ENCODE measurements around the gene MAPK7. TPM values are rescaled to one million over a fixed set of nuclear protein-coding genes. Genes with fewer than 3 reads are reported as not detected.

The MAPK7 gene
- total RNA-seq, 4 donors from 2014 or later, result 29.5 to 62.4 (median 39.3) TPM

DNA sequence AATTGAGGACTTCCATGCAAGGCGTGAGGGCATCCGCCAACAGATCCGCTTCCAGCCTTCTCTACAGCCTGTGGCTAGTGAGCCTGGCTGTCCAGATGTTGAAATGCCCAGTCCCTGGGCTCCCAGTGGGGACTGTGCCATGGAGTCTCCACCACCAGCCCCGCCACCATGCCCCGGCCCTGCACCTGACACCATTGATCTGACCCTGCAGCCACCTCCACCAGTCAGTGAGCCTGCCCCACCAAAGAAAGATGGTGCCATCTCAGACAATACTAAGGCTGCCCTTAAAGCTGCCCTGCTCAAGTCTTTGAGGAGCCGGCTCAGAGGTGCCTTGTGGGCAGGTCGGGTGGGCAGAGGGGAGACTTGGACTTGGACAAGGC is 3.1 kb downstream of the MAPK7 start:
- Histone ChIP-seq H3K4me3 (no peak overlapping the region), H3K36me3 (peaks cover 2 to 53% (median 30%) of the 10 kb centered on the region in 3 donors), H3K27ac (peak overlapping the region in 2 of 4 donors; percentile 33 to 94), H3K9me3 (no peaks in the 10 kb centered on the region), H3K27me3 (no peaks in the 10 kb centered on the region), H3K4me1 (peaks cover 0 to 80% (median 38%) of the 10 kb centered on the region in 4 donors)
- TF ChIP-seq POLR2A (IDR thresholded peaks at IDR 0.05), result no peak
- no peak for TF ChIP-seq EP300 (IDR thresholded peaks at IDR 0.05)
- TF ChIP-seq CTCF (IDR thresholded peaks at IDR 0.05), result no peak
- WGBS, 2 donors, result 80 to 92% methylated on average over 7 of the region's 7 CpGs
- DNase-seq (ENCODE audit: low spot score in 2 of 2), result no peak

DNA sequence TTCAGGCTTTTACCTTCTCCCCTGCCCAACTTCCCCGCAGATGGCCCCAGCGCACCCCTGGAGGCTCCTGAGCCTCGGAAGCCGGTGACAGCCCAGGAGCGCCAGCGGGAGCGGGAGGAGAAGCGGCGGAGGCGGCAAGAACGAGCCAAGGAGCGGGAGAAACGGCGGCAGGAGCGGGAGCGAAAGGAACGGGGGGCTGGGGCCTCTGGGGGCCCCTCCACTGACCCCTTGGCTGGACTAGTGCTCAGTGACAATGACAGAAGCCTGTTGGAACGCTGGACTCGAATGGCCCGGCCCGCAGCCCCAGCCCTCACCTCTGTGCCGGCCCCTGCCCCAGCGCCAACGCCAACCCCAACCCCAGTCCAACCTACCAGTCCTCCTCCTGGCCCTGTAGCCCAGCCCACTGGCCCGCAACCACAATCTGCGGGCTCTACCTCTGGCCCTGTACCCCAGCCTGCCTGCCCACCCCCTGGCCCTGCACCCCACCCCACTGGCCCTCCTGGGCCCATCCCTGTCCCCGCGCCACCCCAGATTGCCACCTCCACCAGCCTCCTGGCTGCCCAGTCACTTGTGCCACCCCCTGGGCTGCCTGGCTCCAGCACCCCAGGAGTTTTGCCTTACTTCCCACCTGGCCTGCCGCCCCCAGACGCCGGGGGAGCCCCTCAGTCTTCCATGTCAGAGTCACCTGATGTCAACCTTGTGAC is 3.6 kb downstream of the MAPK7 start:
- TF ChIP-seq POLR2A (IDR thresholded peaks at IDR 0.05), result no peak
- TF ChIP-seq EP300 (IDR thresholded peaks at IDR 0.05), result no peak
- TF ChIP-seq CTCF (IDR thresholded peaks at IDR 0.05), result no peak
- Histone ChIP-seq H3K27ac (peak overlapping the region in 3 of 4 donors; percentile 6 to 94 (median 33)), H3K36me3 (peaks cover 2 to 53% (median 30%) of the 10 kb centered on the region in 3 donors), H3K27me3 (no peaks in the 10 kb centered on the region), H3K4me1 (peaks cover 0 to 82% (median 41%) of the 10 kb centered on the region in 4 donors), H3K9me3 (no peaks in the 10 kb centered on the region), H3K4me3 (no peak overlapping the region)
- DNase-seq (ENCODE audit: low spot score in 2 of 2), result no peak
- WGBS, 2 donors, result 88% methylated on average over 29 to 31 of the region's 31 CpGs

DNA sequence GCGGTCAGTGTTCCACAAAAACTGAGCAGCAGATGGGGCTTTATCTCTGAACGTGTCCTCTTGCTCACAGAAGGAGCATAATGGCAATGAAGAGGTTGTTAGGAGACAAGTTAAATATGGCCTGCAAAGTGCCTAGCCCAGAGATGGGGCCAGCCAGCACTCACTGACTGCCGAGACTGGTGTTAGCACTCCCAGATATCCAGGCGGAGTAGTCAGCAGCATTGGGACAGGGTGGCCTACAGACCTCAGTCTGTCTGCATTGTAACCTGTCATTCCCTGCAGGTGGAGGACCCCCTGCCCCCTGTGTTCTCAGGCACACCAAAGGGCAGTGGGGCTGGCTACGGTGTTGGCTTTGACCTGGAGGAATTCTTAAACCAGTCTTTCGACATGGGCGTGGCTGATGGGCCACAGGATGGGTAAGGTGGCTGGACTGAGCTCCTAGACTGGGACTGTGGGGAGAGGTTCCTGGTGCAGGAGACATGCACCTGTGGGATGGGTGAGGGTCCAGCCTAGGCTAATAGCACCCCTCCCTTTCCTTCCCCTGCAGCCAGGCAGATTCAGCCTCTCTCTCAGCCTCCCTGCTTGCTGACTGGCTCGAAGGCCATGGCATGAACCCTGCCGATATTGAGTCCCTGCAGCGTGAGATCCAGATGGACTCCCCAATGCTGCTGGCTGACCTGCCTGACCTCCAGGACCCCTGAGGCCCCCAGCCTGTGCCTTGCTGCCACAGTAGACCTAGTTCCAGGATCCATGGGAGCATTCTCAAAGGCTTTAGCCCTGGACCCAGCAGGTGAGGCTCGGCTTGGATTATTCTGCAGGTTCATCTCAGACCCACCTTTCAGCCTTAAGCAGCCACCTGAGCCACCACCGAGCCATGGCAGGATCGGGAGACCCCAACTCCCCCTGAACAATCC is 4.5 kb downstream of the MAPK7 start:
- peak overlapping the region; percentile 6 to 97 (median 64) for H3K27ac ChIP-seq
- DNase-seq (ENCODE audit: low spot score in 2 of 2), result no peak
- 77 to 79% methylated on average over 11 to 13 of the region's 13 CpGs for WGBS, 2 donors
- no peaks in the 10 kb centered on the region for H3K27me3 ChIP-seq
- peaks cover 0 to 87% (median 47%) of the 10 kb centered on the region in 4 donors for H3K4me1 ChIP-seq
- H3K9me3 ChIP-seq, result no peaks in the 10 kb centered on the region
- H3K4me3 ChIP-seq, result no peak overlapping the region
- TF ChIP-seq CTCF (IDR thresholded peaks at IDR 0.05), result no peak
- no peak for TF ChIP-seq EP300 (IDR thresholded peaks at IDR 0.05)
- TF ChIP-seq POLR2A (IDR thresholded peaks at IDR 0.05), result no peak
- peaks cover 2 to 53% (median 30%) of the 10 kb centered on the region in 3 donors for H3K36me3 ChIP-seq

DNA sequence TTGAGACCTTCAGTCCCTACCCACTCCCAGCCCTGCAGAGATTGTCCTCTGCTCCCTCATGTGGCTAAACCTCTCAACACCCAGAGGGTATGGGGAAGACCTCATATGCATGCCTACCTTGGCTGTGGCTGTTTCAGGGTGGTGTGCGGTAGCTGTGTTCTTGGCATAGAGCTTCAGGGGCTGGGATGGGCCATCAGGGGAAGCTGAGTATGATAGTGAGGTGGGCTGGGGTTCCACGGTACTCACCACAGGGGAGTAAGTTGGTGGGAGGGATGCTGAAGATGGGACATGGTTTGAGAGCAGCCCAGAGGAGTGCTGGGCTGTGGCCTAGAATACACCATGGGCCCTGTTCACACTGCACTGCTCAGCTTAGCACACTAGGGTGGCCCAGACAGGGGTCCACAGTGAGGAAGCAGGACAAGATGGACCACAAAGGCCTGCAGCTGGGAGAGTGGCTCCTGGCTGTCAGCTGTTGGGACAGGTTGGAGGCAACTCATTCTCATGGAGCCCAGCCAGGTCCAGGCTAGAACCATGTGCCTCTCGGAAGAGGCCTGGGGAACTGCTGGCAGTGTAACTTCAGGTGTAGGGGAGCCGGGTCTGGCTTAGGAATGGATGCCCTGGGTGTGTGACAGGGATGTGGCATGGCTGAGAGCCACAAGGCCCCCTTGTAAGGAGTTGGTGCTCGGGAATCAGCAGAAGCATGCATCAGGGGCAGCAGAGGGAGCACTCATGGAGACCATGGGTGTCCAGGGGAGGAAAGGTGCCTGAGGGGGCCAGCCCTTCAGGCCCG is 5.6 kb downstream of the MAPK7 start:
- H3K27ac ChIP-seq, result peak overlapping the region; percentile 83 to 97 (median 96)
- H3K4me1 ChIP-seq, result peaks cover 3 to 97% (median 58%) of the 10 kb centered on the region in 4 donors
- peaks cover 2 to 53% (median 30%) of the 10 kb centered on the region in 3 donors for H3K36me3 ChIP-seq
- TF ChIP-seq CTCF (IDR thresholded peaks at IDR 0.05) (no peak), EP300 (IDR thresholded peaks at IDR 0.05) (no peak), POLR2A (IDR thresholded peaks at IDR 0.05) (no peak)
- no peaks in the 10 kb centered on the region for H3K27me3 ChIP-seq
- WGBS, 2 donors, result 67 to 82% methylated on average over 6 of the region's 6 CpGs
- H3K4me3 ChIP-seq, result no peak overlapping the region
- DNase-seq (ENCODE audit: low spot score in 2 of 2), result no peak
- no peaks in the 10 kb centered on the region for H3K9me3 ChIP-seq
